SU-DHL-6 (cell line): ENCODE results near the gene CHGA.

ENCODE experiments used
- H2AFZ ChIP-seq: fragments of 200-600 bp; sonication (generic); 2 replicates; pipeline ENCODE4 v1.6.1; 2014; ENCODE audit warnings: low read depth, mild to moderate bottlenecking, moderate library complexity, mixed read lengths, antibody characterized with exemption, low read length; ENCODE audit not compliant: severe bottlenecking
- H3F3A ChIP-seq: fragments of 200-600 bp; shearing (Covaris generic); 2 replicates; pipeline ENCODE4 v1.6.0; 2016; ENCODE audit warnings: antibody characterized with exemption, mild to moderate bottlenecking; ENCODE audit not compliant: insufficient read depth
- H3K27ac ChIP-seq: fragments of 200-600 bp; sonication (generic); 2 replicates; pipeline ENCODE4 v1.5.1; 2016; ENCODE audit warnings: low read depth, mild to moderate bottlenecking, low read length, moderate library complexity, mixed read lengths
- H3K27me3 ChIP-seq: fragments of 200-600 bp; sonication (generic), shearing (Covaris generic); 2 replicates; pipeline ENCODE4 v1.6.0; 2014; ENCODE audit warnings: mild to moderate bottlenecking, low read length
- H3K36me3 ChIP-seq: fragments of 200-600 bp; sonication (generic); 2 replicates; pipeline ENCODE4 v1.6.1; 2014; ENCODE audit warnings: mild to moderate bottlenecking, low read length, mixed read lengths
- H3K4me2 ChIP-seq: fragments of 300-600, 200-600 bp; shearing (Covaris generic), sonication (generic); 2 replicates; pipeline ENCODE4 v1.6.0; 2014; ENCODE audit warnings: low read length, low read depth, mild to moderate bottlenecking; ENCODE audit not compliant: poor library complexity, severe bottlenecking
- H3K4me3 ChIP-seq: fragments of 200-600 bp; sonication (generic); 2 replicates; pipeline ENCODE4 v1.5.1; 2014; ENCODE audit warnings: antibody characterized with exemption, low read length, mild to moderate bottlenecking, mixed read lengths; ENCODE audit not compliant: insufficient read depth, poor library complexity, severe bottlenecking
- H3K79me2 ChIP-seq: fragments of 200-600 bp; sonication (generic); 2 replicates; pipeline ENCODE4 v1.6.1; 2014; ENCODE audit warnings: mild to moderate bottlenecking, low read length, moderate library complexity; ENCODE audit not compliant: insufficient read depth
- H3K9ac ChIP-seq: fragments of 200-600 bp; sonication (generic); 2 replicates; pipeline ENCODE4 v1.7.0; 2014; ENCODE audit warnings: mild to moderate bottlenecking, low read length
- H3K9me2 ChIP-seq: fragments of 200-600 bp; sonication (generic); replicated peaks from 2 replicates; pipeline ENCODE4 v1.6.1; 2014; ENCODE audit warnings: low read length; ENCODE audit not compliant: insufficient read depth
- H3K9me3 ChIP-seq: fragments of 200-600 bp; sonication (generic); 2 replicates; pipeline ENCODE4 v1.6.1; 2014; ENCODE audit warnings: low read length, mixed read lengths; ENCODE audit not compliant: insufficient read depth
- H4K20me1 ChIP-seq: fragments of 200-600 bp; sonication (generic); 2 replicates; pipeline ENCODE4 v1.6.1; 2014; ENCODE audit warnings: low read depth, mild to moderate bottlenecking, antibody characterized with exemption, low read length, moderate library complexity, mixed read lengths
- EZH2phosphoT487 ChIP-seq: fragments of 200-600 bp; sonication (generic), shearing (Covaris generic); conservative IDR thresholded peaks from 2 replicates; pipeline ENCODE4 v1.6.1; 2018; ENCODE audit warnings: mild to moderate bottlenecking, antibody characterized with exemption, low read length, moderate library complexity, mixed read lengths
- TF ChIP-seq, protein P1 (sequence below): fragments of 200-600 bp; sonication (generic); IDR thresholded peaks from one replicate; pipeline ENCODE4 v1.5.1; 2017; ENCODE audit warnings: antibody characterized with exemption, mild to moderate bottlenecking, low read length, moderate library complexity; ENCODE audit not compliant: insufficient read depth, poor library complexity, severe bottlenecking

CHGA gene

DNA sequence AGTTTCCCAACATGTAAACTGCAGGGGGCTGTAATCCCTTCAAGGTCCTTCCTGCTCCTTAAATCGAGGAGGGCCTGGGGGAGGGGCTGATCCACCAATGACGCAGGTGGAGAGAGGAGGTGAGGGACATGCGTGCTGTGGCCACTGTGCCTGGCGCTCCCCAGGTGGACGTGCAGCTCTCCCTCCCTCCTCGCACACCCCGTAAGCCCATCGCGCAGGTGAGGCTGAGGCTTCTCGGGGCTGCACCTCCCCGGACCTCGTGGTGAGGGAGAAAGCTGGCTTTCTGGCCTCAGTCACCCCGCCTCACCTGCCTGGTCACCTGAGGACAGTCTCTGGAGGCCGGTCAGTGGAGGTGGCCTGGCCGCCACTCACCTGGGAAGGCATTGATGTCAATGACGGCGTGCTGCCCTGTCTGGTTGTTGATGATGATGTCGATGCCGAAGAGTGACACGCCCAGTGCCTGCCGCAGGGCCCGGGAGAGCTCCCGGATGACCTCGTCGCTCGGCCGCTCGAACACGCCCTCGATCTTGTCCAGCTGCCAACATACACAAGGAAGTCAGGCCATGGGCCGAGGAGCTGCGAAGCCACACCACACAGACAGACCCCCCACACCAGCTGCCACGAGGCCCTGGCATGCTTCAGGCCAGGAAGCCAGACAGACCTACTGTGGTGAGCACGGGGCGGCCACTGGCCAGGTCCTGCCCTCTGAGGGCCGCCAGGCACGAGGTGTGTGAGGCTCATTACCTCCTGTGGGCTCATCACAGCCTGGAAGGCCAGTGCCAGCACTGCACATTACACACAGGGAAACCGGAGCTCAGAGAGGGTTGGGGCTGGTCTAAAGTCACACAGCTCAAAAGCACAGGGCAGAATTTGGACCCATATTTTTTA is 23.3 kb downstream of the CHGA start:
- no peak for TF ChIP-seq EZH2phosphoT487
- TF ChIP-seq, protein P1, sequence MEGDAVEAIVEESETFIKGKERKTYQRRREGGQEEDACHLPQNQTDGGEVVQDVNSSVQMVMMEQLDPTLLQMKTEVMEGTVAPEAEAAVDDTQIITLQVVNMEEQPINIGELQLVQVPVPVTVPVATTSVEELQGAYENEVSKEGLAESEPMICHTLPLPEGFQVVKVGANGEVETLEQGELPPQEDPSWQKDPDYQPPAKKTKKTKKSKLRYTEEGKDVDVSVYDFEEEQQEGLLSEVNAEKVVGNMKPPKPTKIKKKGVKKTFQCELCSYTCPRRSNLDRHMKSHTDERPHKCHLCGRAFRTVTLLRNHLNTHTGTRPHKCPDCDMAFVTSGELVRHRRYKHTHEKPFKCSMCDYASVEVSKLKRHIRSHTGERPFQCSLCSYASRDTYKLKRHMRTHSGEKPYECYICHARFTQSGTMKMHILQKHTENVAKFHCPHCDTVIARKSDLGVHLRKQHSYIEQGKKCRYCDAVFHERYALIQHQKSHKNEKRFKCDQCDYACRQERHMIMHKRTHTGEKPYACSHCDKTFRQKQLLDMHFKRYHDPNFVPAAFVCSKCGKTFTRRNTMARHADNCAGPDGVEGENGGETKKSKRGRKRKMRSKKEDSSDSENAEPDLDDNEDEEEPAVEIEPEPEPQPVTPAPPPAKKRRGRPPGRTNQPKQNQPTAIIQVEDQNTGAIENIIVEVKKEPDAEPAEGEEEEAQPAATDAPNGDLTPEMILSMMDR = no peak
- Histone ChIP-seq H3K9ac (no peak overlapping the region), H3K4me2 (no peak overlapping the region)

DNA sequence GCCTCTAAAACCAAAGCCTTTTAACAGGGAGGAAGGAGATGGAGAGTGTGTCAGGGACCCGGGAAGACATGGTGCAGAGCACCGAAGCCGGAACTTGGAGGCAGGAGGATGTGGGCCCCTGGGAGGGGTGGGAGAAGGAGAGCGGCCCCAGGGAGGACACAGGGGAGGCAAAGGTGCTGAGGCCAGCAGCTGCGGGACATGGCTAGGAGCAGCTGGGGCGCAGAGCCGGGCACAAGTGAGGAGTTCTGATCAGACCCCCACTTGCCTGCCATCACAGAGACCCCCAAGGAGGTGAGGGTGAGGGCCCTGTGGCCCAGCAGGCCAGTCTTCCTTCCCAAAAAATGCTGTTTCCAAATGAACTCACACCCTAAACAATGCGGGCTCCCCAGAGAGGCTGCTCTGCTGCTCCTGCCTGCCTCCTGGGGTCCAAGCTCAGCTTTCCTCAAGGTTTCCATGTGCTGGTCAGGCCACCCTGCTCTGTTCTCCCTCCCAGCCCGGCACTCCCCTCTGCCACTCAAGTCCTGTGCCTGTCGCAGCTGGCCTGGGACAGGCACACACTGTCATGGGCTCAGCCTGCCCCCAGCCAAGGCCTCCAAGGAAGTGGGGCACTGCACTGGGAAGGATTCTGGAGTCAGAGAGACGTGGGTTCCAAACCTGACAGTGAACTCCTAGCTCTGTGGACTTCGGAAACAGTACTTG is 24.0 kb downstream of the CHGA start:
- H3K9me3 ChIP-seq = no peaks in the 10 kb centered on the region
- no peaks in the 10 kb centered on the region for H3K27me3 ChIP-seq
- no peak overlapping the region for H3K4me3 ChIP-seq
- H2AFZ ChIP-seq = no peak overlapping the region
- H3K36me3 ChIP-seq = no peaks in the 10 kb centered on the region
- no peaks in the 10 kb centered on the region for H3F3A ChIP-seq
- H4K20me1 ChIP-seq = no peaks in the 10 kb centered on the region
- no peak overlapping the region for H3K27ac ChIP-seq
- no peaks in the 10 kb centered on the region for H3K9me2 ChIP-seq
- no peaks in the 10 kb centered on the region for H3K79me2 ChIP-seq
- no peak for TF ChIP-seq EZH2phosphoT487
- TF ChIP-seq, protein P1 = no peak
- H3K4me2 ChIP-seq = no peak overlapping the region
- H3K9ac ChIP-seq = no peak overlapping the region

More for the DNA sequence above, 23.3 kb downstream of the CHGA start:
- H3K79me2 ChIP-seq = no peaks in the 10 kb centered on the region
- H3K4me3 ChIP-seq = no peak overlapping the region
- H3K9me3 ChIP-seq = no peaks in the 10 kb centered on the region
- H4K20me1 ChIP-seq = no peaks in the 10 kb centered on the region
- H3K9me2 ChIP-seq = no peaks in the 10 kb centered on the region
- H3F3A ChIP-seq = no peaks in the 10 kb centered on the region
- H3K36me3 ChIP-seq = no peaks in the 10 kb centered on the region
- H3K27ac ChIP-seq = no peak overlapping the region
- no peak overlapping the region for H2AFZ ChIP-seq
- no peaks in the 10 kb centered on the region for H3K27me3 ChIP-seq

DNA sequence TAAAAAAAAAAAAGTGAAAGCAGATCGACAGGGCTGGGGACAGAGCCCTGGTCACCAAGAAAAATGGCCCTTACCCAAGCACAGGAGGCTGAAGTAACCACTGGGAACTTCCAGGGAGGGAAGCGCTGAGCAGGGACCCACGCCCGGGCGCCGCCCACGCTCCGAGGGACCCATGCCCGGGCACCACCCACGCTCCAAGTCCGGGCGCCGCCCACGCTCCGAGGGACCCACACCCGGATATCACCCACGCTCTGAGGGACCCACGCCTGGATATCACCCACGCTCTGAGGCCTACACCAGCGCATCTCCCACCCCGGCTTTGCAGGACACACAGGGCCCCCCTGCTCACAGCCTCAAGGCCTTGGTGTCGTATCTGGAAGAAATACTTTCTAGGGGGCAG is 25.7 kb downstream of the CHGA start:
- Histone ChIP-seq H3K4me2 (no peak overlapping the region), H3K27ac (no peak overlapping the region), H2AFZ (no peak overlapping the region), H3K9me2 (no peaks in the 10 kb centered on the region), H4K20me1 (no peaks in the 10 kb centered on the region), H3K4me3 (no peak overlapping the region), H3K9me3 (no peaks in the 10 kb centered on the region), H3K36me3 (no peaks in the 10 kb centered on the region), H3F3A (no peaks in the 10 kb centered on the region), H3K27me3 (no peaks in the 10 kb centered on the region), H3K9ac (no peak overlapping the region), H3K79me2 (no peaks in the 10 kb centered on the region)
- no peak for TF ChIP-seq EZH2phosphoT487
- TF ChIP-seq, protein P1 = no peak
